ENCODE results near the gene IPO13.
A peak's percentile ranks its signal among the peaks of the same experiment; 100 is the strongest.

IPO13 gene

DNA sequence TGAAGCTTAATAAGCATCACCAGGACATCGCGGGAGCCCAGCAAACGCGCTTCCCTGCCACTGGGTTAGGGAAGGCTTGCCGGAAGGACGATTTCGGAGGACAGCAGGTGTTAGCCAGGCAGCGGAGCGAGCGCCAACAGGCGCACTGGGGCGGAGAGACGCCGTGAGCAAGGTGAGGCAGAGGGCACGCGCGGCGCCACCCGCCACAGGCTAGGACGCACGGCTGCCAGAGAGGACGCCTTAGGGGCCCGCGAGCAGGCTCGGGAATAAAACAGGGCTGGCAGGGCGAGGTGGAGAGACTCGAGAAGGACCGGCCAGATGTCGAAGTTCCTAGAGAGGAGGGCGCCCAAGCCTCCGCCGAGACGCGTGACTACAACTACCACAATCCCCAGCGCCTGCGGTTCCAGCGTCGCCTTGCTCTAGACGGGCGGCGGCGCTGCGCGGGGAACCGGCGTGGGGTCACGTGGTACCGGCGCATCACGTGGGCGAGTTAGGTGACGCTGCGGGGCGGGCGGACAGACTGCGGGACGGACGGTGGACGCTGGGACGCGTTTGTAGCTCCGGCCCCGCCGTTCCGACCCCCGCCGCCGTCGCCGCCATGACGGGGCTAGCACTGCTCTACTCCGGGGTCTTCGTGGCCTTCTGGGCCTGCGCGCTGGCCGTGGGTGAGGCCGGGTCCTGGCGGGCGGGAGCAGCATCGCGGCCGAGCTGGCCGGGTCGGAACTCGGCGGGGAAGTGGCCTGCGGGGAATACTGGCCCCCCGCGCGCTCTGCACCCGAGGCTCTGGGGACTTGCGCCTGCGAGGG, 27.9 kb downstream of the IPO13 start, which contains the start of gene ATP6V0B:
Gene ATP6V0B (plus strand): TSS at position 518 of the 806 bp plus-strand sequence. CDS start 81 bp downstream, at position 599.
- DNase-seq = peak; percentile 89

DNA sequence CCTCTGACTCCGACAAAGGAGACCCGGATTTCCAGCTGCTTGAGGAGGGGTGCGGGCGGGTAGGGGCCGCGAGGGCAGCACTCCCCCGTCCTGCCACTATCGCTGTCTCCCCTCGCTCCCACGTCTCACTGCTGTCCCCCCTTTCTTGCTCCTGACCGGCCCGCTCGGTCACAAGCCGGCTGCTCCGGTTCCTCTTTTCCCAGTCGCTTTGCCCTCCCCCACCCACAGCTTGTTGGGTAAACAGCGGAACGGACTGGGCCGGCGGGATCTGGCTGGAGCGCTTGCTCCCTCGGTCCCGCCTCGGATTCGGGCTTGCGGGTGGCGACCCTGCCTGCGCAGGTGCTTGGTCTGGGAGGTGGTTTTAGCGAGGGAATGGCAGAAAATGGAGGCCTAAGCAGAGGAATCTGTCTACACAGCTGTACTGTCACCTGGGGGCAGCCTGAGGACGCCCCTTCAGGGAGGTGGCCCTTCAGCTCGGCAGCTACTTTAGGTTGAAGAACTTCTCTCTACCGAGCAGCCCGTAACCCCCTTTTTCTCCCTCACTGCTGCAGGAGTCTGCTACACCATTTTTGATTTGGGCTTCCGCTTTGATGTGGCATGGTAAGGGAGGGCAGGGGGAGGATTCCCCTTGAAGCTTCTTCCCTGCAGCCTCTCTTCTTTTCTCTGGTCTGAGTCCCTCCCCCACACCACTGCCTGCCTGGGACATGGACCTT, 28.7 kb downstream of the IPO13 start:
- DNase-seq = peak; percentile 18

DNA sequence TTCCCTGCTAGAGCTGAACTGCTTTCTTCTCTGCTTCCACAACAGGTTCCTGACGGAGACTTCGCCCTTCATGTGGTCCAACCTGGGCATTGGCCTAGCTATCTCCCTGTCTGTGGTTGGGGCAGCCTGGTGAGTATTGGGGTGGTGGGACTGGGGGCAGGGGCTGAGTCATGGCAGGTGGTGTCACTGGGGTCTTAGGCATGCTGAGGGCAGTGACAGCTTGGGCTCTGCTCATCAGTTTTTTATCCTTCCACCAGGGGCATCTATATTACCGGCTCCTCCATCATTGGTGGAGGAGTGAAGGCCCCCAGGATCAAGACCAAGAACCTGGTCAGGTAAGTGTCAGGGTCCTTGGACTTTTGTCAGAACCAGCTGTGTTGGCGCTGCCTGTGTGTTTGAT, 29.3 kb downstream of the IPO13 start:
- DNase-seq = no peak

DNA sequence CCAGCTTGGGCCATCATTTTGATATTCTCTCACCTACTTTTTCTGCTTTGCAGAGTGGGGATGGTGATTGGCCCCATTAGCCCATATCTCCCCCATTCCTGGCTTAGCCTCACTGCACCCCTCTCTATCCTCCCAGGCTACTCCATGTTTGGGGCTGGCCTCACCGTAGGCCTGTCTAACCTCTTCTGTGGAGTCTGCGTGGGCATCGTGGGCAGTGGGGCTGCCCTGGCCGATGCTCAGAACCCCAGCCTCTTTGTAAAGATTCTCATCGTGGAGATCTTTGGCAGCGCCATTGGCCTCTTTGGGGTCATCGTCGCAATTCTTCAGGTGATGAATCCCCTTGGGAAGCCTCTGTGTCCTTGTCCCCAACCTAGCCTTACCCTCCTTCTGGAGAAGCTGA, 30.1 kb downstream of the IPO13 start:
- DNase-seq = no peak

DNA sequence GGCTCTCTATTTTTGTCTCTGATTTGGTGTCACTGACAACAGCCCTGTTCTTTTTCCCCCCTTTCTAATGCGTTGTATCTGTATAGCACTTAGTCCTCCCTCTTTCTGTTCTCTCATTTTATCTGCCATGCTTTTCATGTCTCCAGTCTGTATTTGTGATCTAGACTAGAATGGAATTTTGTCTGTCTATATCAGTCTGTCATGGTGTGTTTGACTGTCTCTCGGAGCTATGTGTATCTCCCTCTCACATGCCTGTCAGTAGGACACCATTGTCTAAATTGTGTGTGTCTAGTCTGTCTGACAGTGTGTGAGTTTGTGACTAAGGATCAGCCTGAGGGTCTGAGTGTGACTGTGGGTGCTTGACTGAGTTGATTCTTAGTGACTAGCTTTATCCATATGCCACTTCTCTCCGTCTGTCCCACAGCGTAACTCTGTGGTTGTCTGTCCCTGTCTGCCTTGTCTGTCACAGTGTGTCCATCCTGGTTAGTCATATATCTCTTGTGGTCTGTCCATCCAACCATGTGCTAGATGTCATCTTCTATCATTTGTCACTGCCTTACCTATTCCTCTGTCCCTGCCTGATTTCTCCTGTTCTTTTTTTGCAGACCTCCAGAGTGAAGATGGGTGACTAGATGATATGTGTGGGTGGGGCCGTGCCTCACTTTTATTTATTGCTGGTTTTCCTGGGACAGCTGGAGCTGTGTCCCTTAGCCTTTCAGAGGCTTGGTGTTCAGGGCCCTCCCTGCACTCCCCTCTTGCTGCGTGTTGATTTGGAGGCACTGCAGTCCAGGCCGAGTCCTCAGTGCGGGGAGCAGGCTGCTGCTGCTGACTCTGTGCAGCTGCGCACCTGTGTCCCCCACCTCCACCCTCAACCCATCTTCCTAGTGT, 30.9 kb downstream of the IPO13 start:
- no peak for DNase-seq

DNA sequence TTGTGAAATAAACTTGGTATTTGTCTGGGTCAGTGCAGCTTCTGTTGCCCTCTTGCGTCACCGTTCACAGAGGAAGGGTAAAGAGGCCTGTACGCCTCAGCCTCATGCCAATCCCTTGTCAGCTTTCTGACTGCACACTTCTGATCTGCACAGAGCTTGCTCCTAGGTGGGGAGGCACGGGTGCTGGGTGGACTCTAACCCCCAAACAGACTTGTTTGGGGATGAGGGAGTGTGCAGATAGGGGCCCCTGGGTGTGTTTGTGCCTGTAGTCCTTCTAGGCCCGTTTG, 31.5 kb downstream of the IPO13 start:
- DNase-seq = no peak

DNA sequence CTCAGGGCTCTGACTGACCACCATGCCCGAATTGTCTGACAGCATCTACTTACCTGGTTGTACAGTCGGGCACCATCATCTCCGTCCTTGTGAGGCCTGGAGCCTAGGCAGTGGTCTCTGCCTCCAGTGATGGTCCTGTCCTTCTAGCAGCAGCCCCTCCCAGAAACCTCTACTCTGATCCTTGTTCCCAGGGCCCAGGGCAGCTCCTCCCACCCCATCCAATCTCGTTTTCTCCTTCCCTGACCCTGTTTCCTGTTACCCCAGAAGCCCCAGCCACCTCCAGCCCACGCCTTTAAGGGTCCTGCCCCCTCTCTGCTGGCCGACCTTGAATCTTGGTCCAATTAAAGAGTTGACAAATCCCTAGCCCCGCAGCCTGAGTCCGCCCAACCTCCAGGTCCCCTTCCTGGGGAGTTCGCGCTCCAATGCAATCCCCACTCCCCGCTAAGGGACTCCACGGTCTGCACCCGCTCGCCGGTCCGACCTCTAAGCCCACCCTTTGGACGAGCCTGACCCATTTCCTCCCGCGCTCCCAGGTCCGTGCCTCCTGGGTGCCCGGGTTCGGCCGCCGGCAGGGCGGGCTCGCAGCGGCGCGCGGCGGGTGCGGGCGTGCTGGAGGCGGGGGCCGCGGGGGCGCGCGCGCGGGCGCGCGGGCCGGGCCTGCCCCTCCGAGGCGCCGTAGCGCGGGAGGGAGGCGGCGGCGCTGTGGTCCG, 32.0 kb downstream of the IPO13 start, which contains the start of gene B4GALT2:
Gene B4GALT2 (plus strand): TSS at position 660 of the 710 bp plus-strand sequence. CDS start 1,951 bp downstream, outside the sequence.
- DNase-seq = peak; percentile 18

DNA sequence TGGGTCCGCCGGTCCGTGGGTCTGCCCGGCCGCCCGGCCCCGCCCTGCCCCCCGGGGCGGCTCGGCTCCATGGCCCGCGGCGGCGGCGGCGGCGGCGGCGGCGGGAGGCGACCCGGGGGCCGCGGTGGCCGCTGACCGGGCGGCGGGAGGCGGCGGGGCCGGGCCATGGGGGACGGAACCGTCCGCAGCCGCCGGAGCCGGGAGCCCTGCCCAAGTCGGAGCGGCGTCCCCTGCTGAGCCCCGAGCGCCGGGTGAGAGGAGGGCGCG, 32.4 kb downstream of the IPO13 start:
- DNase-seq = no peak

DNA sequence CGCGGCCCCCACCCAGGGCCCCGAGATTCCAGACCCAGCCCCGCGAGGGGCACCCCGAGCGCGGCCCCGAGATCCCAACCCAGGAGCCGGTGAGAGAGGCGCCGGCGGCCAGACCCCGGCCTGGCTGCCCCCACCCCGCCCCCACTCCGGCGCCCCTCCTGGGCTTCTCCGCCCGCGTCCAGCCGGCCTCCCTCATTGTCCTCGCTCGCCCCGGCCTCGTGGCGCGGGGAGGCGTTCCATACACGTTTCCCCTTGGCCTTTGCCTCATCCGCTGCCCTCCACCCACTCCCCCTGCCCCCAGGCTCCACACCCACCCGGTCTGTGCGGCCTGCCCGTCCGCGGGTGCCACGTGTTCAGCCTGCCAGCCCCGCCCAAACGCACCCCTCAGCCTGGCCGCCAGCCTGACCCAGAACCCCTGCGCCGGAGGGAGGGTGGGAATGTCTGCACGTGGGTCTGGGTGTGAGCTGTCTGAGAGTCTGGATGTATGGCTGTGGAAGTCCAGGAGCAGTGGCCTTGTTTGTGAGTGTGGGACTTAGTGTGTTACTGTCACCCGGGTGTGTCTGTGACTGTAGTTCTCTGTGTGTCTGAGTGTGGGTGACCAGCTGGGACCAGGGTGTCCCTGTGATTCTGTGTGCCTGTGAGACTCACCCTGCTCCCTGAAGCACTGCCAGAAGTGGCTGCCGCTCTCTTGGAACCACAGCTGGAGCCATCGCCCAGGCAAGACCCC, 32.9 kb downstream of the IPO13 start:
- DNase-seq = no peak

DNA sequence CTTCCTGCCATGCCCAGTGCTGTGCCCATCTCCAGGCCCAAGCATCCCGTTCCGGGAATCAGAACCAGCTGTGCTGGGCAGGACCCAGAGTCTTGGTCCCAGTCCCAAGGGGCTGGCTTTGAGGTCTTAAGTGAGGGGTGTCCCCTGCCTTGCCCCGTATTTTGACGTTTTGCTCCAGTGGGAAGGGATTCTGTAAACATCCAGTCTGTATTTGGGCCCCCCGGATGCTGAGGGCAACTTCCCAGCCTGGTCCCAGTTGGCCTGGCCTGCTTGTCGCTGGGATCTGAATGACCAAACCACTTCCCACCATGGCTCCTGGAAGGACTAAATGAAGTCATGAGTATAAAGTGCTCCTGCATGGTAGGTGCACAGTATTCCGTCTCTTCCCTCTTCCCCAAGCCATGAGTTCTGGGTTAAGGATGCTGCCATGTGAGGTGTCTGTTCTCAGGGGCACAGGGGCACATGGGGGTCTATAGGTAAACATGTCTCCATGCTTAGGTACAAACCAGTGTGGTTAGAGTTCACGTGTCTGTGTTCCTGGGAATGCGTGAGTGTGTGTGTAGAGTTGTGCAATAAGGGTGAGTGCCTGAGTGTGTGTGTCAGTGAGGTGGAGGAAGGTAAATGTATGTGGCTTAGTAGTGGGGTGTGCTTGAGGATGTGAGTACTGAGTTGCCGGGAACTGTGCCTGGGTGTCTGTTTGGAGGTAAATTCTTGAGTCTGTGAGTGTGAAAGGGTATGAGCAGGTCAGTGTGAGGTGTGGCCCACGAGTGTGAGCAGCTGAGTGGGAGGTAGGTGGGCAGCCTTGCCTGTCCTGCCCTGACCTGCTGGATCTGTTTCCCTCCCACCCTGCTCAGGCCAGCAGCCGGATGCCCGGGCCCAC, 33.7 kb downstream of the IPO13 start:
- no peak for DNase-seq

DNA sequence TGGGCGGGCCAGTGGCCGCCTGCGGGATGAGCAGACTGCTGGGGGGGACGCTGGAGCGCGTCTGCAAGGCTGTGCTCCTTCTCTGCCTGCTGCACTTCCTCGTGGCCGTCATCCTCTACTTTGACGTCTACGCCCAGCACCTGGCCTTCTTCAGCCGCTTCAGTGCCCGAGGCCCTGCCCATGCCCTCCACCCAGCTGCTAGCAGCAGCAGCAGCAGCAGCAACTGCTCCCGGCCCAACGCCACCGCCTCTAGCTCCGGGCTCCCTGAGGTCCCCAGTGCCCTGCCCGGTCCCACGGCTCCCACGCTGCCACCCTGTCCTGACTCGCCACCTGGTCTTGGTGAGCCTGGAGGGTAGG, 34.4 kb downstream of the IPO13 start:
- no peak for DNase-seq

DNA sequence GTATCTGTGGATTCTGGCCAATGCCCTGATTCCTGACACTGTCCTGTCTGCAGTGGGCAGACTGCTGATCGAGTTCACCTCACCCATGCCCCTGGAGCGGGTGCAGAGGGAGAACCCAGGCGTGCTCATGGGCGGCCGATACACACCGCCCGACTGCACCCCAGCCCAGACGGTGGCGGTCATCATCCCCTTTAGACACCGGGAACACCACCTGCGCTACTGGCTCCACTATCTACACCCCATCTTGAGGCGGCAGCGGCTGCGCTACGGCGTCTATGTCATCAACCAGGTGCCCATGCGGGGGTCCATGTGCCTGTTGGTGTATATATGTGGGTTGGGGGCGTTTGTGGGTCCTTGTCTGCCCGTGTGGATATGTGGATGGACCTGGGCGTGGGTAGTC, 34.9 kb downstream of the IPO13 start:
- no peak for DNase-seq

DNA sequence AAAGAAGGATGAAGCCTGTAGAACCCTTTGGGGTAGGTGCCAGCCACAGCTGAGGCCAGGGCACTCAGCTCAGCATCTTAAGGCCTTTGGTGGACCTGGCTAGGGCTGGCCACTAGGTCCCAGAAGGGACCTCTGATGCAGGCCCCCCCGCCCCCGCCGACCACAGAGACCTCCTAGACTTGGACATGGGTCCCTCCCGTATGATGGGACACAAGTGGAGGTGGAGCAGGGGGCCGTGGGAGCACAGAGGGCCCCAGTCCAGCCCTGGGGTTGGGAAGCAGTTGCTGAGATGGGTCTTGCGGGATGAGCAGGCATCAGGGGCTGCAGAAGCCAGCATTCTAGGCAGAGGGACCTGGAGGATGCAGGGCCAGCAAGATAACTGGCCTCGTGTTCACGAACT, 35.5 kb downstream of the IPO13 start:
- no peak for DNase-seq

DNA sequence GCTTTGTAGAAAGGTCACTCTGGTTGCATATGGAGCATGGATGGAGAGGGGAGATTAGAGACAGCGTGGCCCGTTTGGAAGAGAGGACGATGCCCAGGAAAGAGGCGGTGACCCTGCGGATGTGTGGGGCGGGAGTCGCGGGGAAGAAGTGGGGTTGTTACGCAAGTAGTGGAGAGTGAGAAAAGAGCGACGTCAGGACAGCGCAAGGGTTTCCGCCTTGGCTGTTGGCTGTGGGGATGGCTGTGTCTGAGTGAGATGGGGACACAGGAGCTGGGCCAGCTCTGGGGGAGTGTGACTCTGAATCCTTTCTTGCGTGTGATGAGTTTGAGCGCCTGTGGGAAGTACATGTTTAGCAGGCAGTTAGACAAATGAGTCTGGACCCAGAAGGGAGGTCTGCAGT, 36.1 kb downstream of the IPO13 start:
- DNase-seq = no peak

DNA sequence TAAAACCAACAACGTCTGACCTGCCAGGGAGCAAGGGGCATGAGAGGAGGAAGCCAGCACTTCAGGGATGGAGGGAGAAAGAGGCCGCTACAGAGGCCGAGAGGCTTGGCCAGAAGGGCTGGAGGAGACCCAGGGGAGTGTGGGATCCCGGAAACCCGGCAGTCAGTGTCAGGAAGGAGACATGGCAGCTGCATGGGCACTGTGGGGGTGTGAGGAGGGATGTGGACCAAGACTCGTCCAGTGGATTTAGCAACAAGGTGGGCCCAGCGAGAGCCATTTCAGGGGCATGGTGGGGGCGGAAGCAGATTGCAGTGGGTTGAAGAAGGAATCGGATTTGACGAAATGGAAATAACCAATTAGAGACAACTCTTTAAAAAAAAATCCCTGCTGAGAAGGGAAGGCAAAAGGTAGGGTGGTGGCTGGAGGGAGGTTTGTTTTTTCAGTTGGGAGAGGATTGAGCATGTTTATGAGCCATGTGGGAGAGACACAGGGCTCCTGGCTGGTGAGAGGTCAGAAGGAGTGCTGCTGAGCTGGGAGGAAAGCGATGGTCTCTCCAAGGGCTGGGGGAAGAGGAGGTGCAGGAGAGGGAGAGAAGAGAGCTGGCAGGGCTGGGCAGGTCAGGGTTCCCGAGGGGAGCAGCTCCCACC, 36.6 kb downstream of the IPO13 start:
- no peak for DNase-seq

DNA sequence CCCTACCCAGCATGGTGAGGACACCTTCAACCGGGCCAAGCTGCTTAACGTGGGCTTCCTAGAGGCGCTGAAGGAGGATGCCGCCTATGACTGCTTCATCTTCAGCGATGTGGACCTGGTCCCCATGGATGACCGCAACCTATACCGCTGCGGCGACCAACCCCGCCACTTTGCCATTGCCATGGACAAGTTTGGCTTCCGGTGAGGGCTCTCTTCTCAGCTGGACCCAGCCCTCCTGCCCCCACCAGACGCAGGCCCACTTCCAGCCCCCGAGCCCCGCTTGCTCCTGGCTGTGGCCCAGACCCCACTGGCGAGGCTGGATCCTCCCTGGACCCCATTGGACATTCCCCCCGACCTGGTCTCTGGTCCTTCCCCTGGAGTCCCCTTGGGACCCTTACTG, 38.1 kb downstream of the IPO13 start:
- DNase-seq = no peak

DNA sequence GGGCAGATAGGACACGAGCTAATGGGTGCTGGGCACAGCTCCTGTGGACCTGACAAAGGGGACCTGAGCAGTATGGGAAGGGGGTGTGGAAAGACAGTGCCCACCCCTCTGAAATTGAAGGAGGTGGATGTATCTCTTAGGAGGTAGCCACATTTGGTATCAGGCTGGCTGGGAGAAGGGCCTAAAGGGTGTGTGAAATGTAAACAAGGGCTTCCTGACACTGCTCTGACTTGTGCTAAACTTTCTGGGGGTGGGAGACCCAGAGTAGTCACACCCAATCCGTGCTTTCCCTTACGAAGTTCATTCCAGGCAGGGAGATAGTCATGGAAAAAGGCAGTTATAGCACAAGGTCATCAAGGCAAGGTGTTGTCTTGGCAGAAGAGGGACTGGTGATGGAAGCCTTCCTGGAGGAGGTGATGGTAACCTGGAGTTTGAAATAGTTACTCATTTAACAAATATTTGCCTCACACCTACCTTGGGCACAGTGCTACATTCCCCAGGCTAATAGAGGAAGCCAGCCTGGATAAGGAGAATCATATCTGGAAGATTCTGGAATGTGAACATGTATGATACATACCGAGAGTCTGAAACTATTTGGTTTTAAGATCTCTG, 39.3 kb downstream of the IPO13 start:
- DNase-seq = no peak

DNA sequence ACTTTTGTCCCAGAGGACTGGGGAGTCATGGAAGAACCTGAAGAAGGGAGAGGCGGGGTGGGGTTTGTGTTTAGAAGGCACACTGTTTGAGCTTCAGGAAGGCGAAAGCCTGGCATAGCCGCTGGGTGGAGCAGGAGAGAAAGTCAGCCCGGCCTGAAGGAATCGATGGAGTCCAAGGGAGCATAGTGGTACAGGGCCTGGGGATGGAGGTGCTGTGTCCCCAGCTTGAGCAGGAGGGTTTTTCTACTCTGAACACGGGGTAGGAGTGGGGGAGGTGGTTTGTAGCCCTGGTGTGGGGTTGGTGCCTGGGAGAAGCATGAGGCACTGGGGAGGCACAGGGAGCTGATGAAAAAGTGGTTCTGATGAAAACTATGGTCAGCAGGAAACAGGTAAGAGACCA, 40.0 kb downstream of the IPO13 start:
- DNase-seq = no peak

DNA sequence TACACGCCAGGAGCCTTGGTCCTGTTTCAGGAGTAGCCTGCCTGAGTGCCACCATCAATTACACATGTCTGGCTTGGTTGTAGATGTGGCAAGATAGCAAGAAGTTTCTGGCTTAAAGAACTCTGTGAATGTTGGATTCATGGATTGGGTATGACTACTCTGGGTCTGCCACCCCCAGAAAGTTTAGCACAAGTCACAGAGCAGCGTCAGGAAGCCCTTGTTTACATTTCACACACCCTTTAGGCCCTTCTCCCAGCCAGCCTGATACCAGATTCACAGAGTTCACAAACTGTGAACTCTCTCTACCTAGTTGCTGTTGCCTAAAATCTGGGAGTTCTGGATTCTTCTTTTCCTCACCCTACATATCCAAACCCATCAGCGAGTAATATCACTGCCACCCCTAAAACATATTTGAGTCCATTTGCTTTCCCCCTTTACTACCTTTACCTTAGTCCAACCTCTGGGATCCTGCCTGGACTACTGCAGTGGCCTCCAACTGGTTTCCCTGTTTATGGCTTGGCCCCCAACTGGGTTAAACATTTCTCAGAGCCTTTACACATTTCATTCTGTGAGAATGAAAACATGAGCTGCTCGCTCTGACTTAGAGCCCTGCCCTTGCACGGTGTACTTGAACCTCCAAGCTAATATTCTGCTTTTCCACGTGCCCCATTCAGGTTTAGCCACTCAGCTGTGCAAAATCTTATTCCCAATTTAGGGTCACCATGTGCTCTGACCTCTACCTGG, 40.6 kb downstream of the IPO13 start:
- DNase-seq = no peak
